Measurements from ENCODE around the gene PRR12.

Gene PRR12

DNA sequence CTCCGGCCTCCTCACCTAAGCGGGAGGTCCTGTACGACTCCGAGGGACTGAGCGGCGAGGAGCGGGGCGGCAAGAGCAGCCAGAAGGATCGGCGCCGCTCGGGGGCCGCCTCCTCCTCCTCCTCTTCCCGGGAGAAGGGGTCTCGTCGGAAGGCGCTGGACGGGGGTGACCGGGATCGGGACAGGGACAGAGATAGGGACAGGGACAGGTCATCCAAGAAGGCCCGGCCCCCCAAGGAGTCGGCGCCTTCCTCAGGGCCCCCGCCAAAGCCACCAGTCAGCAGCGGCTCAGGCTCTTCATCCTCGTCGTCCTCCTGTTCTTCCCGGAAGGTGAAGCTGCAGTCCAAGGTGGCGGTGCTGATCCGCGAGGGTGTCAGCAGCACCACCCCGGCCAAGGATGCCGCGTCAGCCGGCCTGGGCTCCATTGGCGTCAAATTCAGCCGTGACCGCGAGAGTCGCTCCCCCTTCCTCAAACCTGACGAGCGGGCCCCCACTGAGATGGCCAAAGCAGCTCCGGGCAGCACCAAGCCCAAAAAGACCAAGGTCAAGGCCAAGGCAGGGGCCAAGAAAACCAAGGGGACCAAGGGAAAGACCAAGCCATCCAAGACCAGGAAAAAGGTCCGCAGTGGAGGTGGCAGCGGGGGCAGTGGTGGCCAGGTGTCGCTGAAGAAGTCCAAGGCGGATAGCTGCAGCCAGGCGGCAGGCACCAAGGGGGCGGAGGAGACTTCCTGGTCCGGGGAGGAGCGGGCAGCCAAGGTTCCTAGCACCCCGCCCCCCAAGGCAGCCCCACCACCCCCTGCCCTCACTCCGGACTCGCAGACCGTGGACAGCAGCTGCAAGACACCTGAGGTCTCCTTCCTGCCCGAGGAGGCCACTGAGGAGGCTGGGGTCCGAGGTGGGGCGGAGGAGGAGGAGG, 61.8 kb downstream of the PRR12 start:
- Histone ChIP-seq H3K4me3 (ENCODE audit: severe bottlenecking) (no peak overlapping the region), H3K9me3 (ENCODE audit: severe bottlenecking) (no peaks in the 10 kb centered on the region), H3K27me3 (ENCODE audit: insufficient read depth, poor library complexity, severe bottlenecking) (no peaks in the 10 kb centered on the region), H3K27ac (ENCODE audit: poor library complexity, severe bottlenecking) (no peak overlapping the region), H3K4me1 (ENCODE audit: insufficient read depth, poor library complexity, severe bottlenecking) (no peaks in the 10 kb centered on the region), H3K36me3 (ENCODE audit: low read depth) (peaks cover 68% of the 10 kb centered on the region)
- TF ChIP-seq, protein P1, sequence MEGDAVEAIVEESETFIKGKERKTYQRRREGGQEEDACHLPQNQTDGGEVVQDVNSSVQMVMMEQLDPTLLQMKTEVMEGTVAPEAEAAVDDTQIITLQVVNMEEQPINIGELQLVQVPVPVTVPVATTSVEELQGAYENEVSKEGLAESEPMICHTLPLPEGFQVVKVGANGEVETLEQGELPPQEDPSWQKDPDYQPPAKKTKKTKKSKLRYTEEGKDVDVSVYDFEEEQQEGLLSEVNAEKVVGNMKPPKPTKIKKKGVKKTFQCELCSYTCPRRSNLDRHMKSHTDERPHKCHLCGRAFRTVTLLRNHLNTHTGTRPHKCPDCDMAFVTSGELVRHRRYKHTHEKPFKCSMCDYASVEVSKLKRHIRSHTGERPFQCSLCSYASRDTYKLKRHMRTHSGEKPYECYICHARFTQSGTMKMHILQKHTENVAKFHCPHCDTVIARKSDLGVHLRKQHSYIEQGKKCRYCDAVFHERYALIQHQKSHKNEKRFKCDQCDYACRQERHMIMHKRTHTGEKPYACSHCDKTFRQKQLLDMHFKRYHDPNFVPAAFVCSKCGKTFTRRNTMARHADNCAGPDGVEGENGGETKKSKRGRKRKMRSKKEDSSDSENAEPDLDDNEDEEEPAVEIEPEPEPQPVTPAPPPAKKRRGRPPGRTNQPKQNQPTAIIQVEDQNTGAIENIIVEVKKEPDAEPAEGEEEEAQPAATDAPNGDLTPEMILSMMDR (IDR thresholded peaks at IDR 0.05; ENCODE audit: poor library complexity, severe bottlenecking) = no peak
- no peak for ATAC-seq (ENCODE audit: low read depth)
- DNase-seq (ENCODE audit: low spot score) = peak; percentile 66

DNA sequence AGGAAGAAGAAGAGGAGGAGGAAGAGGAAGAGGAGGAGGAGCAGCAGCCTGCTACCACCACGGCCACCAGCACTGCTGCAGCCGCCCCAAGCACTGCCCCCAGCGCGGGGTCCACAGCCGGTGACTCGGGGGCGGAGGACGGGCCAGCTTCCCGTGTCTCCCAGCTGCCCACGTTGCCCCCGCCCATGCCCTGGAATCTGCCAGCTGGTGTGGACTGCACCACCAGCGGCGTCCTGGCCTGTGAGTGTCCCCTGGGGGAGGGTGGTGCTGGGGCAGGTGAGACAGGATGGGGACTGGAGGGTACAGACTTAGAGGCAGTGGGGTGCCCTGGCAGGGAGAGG, 62.5 kb downstream of the PRR12 start:
- TF ChIP-seq, protein P1 (IDR thresholded peaks at IDR 0.05; ENCODE audit: poor library complexity, severe bottlenecking) = no peak
- DNase-seq (ENCODE audit: low spot score) (peak; percentile 63), ATAC-seq (ENCODE audit: low read depth) (no peak)
- peaks cover 68% of the 10 kb centered on the region for H3K36me3 ChIP-seq (ENCODE audit: low read depth)
- no peak overlapping the region for H3K27ac ChIP-seq (ENCODE audit: poor library complexity, severe bottlenecking)
- no peaks in the 10 kb centered on the region for H3K4me1 ChIP-seq (ENCODE audit: insufficient read depth, poor library complexity, severe bottlenecking)
- H3K9me3 ChIP-seq (ENCODE audit: severe bottlenecking) = no peaks in the 10 kb centered on the region
- no peaks in the 10 kb centered on the region for H3K27me3 ChIP-seq (ENCODE audit: insufficient read depth, poor library complexity, severe bottlenecking)
- no peak overlapping the region for H3K4me3 ChIP-seq (ENCODE audit: severe bottlenecking)

DNA sequence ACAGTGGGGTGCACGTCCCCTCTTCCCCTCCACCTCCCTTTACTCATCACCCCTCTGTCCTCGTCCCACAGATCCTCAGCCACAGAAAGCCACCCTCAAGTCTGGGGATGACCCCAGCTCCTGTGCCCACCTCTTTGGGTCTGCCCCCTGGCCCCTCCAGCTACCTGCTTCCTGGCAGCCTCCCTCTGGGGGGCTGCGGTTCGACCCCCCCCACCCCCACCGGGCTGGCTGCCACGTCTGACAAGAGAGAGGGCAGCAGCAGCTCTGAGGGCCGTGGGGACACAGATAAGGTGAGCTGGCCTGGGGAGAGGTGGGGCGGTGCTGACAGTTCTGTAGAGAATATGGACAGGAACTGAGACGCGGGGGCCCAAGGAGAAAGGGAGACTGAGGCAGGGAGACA, 63.6 kb downstream of the PRR12 start:
- ATAC-seq (ENCODE audit: low read depth) (no peak), DNase-seq (ENCODE audit: low spot score) (no peak)
- Histone ChIP-seq H3K4me3 (ENCODE audit: severe bottlenecking) (no peak overlapping the region), H3K36me3 (ENCODE audit: low read depth) (peaks cover 71% of the 10 kb centered on the region), H3K27ac (ENCODE audit: poor library complexity, severe bottlenecking) (no peak overlapping the region), H3K4me1 (ENCODE audit: insufficient read depth, poor library complexity, severe bottlenecking) (no peaks in the 10 kb centered on the region), H3K27me3 (ENCODE audit: insufficient read depth, poor library complexity, severe bottlenecking) (no peaks in the 10 kb centered on the region), H3K9me3 (ENCODE audit: severe bottlenecking) (no peaks in the 10 kb centered on the region)
- TF ChIP-seq, protein P1 (IDR thresholded peaks at IDR 0.05; ENCODE audit: poor library complexity, severe bottlenecking) = no peak

DNA sequence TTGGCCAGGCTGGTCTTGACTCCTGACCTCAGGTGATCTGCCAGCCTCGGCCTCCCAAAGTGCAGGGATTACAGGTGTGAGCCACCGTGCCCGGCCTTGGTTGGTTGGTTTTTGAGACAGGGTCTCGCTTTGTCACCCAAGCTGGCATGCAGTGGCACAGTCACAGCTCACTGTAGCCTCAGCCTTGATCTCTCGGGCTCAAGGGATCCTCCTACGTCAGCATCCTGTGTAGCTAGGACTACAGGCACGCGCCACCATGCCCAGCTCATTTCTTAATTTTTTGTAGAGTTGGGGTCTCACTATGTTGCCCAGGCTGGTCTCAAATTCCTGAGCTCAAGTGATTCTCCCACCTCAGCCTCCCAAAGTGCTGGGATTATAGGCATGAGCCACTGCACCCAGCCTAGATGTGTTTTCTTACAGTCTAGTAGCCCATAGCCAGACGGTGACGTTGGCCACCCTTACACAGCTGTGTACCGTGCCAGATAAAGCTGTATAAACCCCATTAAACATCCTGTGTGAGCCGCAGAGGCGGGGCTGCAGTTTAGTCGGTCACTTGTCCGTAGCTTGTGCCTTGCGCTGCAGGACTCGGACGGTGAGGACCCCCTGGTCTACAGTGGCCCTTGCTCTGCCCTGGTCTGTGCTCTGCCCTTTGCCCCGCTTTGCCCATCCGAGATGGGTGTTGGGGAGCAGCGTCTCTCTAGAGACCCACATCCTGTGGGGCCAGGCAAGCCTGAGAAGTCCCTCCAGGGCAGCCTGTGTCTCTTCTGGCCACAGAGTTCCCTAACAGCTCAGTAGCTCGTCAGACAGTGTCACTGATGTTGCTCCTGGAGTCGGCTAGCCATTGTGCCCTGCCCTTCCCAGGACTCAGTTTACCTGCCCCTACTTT, 64.8 kb downstream of the PRR12 start:
- Histone ChIP-seq H3K9me3 (ENCODE audit: severe bottlenecking) (no peaks in the 10 kb centered on the region), H3K36me3 (ENCODE audit: low read depth) (peaks cover 75% of the 10 kb centered on the region), H3K27me3 (ENCODE audit: insufficient read depth, poor library complexity, severe bottlenecking) (no peaks in the 10 kb centered on the region), H3K4me3 (ENCODE audit: severe bottlenecking) (no peak overlapping the region), H3K27ac (ENCODE audit: poor library complexity, severe bottlenecking) (no peak overlapping the region), H3K4me1 (ENCODE audit: insufficient read depth, poor library complexity, severe bottlenecking) (no peaks in the 10 kb centered on the region)
- ATAC-seq (ENCODE audit: low read depth) = no peak
- no peak for DNase-seq (ENCODE audit: low spot score)
- TF ChIP-seq, protein P1 (IDR thresholded peaks at IDR 0.05; ENCODE audit: poor library complexity, severe bottlenecking) = no peak
